Panc1 (cell line): Measurements from ENCODE around the gene KBTBD2.
"Not testable (repeated sequence)": the region's sequence is repeated elsewhere in the genome, so short reads cannot be mapped to it uniquely, and the experiment has no call there.

ENCODE experiments used
- CTCF ChIP-seq: fragments of 450-650 bp; IDR thresholded peaks from 2 replicates; pipeline ENCODE4 v1.5.1; 2017; ENCODE audit warnings: mild to moderate bottlenecking
- POLR2AphosphoS5 ChIP-seq: IDR thresholded peaks from 2 replicates; pipeline ENCODE4 v1.6.1; 2012; ENCODE audit warnings: mild to moderate bottlenecking, low read depth, low read length, moderate library complexity
- REST ChIP-seq, 2 experiments: IDR thresholded peaks; 2 replicates each; pipeline ENCODE4 v1.6.1; 2011 to 2012; ENCODE audit warnings: low read depth in 2 of 2, control low read depth in 1 of 2, low read length in 1 of 2, mild to moderate bottlenecking in 1 of 2, moderate library complexity in 1 of 2; ENCODE audit not compliant: insufficient read depth in 1 of 2
- SIN3A ChIP-seq: IDR thresholded peaks from 2 replicates; pipeline ENCODE4 v1.6.1; 2012; ENCODE audit warnings: low read depth, mild to moderate bottlenecking, low read length, moderate library complexity, borderline replicate concordance; ENCODE audit not compliant: insufficient read depth
- TCF7L2 ChIP-seq: IDR thresholded peaks from 2 replicates; pipeline ENCODE4 v1.6.1; 2011; ENCODE audit warnings: mild to moderate bottlenecking, low read depth, low read length, inconsistent platforms

- TF ChIP-seq CTCF; TCF7L2; POLR2AphosphoS5; REST (IDR thresholded peaks at IDR 0.05; ENCODE audit: insufficient read depth in 1 of 2, low read depth in 2 of 2, low read length in 1 of 2); SIN3A: not testable (repeated sequence)
Observed at GRCh38 chr7:32843763-32844162, 47.8 kb downstream of the KBTBD2 start.
